Suppressor macrophage treated with lipopolysaccharide for 4 hours (primary cell): ENCODE data around the gene CPXM1.

Experiments used
- DNase-seq: peaks from one replicate; pipeline ENCODE4 v3.0.0-alpha.2; 2020

CPXM1 gene

DNA sequence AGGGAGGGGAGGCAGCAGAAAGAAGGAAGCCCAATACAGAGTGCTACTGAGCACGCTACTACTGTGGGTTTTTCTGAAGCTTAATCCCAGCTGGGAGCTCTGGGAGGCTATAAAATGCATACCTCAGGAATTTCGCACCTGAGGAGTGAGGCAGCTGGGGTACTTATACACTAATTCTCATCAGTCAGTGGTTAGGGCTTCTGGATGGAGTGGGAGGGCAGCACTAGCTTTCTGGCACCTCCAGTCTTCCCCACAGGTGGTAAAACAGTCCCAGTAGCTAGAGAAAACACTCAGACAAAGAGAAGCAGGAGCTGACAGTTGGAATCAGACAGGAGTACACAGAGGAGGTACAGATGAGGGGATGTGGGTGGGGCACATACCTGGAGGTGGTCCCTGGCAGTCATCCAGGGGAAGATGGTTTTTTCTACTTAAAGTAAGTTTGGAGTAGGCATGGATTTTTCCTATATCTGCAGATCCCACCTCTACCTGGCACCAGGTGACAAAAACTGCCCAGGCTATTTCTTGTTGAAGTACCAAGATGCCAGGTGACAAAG is 37.8 kb downstream of the CPXM1 start:
- no peak for DNase-seq

GRCh38 chr20:2761885-2762284 is 38.5 kb downstream of the CPXM1 start:
- DNase-seq: no peak

DNA sequence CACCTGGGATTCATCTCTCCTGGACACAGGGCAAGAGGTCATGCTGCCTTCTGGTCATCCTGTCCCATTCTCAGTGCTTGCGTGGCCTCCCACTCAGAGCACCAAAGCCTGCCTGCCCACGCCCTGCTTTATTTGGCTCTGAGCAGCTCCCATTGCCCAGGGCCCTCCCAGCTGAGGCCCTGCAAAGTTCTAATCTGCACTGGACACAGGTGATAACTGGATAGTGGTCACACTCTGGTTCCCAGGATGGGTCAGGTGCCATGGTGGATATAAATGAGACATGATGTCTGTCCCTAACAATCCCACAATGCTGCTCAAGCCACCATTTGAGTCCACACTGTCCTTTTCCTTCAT is 39.5 kb downstream of the CPXM1 start:
- DNase-seq: no peak

- DNase-seq: no peak
These were observed 40.0 kb downstream of the CPXM1 start for GRCh38 chr20:2760297-2760951.

DNA sequence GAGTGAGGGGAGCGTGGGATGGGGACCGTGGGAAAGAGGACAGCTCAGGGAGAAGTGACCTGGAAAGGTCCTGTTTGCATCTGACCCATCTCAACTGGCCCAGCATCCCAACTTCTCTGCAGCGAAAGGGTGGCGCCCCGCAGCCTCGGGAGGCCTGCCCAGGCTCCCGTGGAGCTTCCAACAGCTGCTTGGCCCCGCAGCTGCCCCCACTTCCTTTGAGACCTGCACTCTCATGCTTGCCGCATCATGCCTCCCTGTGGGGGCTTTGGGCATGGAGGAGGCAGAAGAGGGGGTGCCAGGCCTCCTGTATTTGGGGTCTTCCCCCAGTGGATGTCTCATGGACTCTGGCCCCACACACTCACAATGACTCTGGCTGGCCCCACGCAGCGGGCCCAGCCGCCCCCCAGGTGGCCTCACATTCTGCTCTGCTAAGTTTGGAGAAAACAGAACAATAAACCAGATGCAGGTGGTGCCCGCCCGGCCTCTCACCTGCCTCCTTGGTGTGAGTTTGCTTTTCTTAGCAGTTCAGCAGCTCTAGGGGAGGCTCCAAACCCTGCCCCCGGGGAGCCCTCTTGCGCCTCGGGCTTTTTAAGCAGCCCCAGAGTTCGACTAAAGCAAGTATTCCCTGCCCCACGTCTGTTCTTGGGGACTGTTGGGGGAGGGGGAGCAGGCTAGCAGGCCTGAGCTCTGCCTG is 40.7 kb downstream of the CPXM1 start:
- DNase-seq: no peak

DNA sequence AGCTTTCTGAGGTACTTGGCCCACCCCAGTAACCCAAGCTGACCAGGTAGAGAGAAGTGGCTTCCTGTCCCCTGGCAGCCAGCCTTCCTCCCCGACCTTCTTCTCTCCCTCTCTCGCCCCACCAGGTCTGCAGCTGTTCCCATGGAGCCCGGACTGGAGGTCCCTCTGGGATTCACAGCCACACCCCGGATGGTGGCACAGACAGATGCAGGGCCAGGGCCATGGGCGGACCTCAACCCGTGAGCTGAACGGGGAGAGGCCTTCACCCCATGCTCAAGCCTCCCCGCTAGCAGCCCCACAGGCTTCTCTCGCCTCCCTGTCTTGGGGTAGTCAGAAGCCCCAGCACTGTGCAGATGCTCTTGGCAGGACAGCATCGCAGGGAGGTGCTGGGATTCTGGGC is 41.3 kb downstream of the CPXM1 start:
- no peak for DNase-seq

GRCh38 chr20:2757969-2758368 is 42.5 kb downstream of the CPXM1 start:
- DNase-seq: no peak

- no peak for DNase-seq
These were observed 43.4 kb downstream of the CPXM1 start for GRCh38 chr20:2757001-2757400.

- DNase-seq: peak; percentile 48
These were observed 44.3 kb downstream of the CPXM1 start for GRCh38 chr20:2756056-2756611.

- no peak for DNase-seq
These were observed 44.9 kb downstream of the CPXM1 start for GRCh38 chr20:2755451-2756055.

- no peak for DNase-seq
These were observed 46.0 kb downstream of the CPXM1 start for GRCh38 chr20:2754424-2754823.

DNA sequence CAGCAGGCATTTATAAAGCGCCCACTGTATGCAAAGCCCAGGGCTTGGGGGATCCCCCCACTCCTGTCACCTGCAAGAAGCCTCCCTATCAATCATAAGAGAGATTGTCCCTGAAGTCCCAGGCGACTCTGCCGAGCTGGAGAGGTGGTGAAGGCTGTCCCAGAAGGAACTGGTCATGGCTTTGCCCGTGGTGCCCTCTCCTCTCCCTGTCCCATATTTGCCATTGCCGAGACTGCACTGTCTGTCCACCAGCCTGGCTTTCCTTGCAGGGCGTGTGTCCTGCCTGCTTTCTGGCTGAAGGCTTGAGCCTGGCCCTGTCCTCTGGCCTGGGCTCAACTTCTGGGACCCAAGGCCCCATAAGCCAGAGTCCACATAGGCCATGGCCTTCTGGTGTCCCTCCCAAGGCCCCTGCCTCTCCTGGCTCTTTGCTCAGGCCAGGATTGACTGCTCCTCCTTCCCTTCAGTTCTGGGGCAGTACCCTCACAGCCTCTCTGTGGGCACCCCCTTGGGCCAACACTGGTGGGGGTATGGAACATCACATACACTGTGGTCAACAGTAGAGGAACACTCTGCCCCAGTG is 46.9 kb downstream of the CPXM1 start:
- no peak for DNase-seq

GRCh38 chr20:2752567-2753460 is 47.6 kb downstream of the CPXM1 start:
- peak; percentile 64 for DNase-seq

- peak; percentile 37 for DNase-seq
These were observed 48.4 kb downstream of the CPXM1 start for GRCh38 chr20:2751878-2752566.

- peak; percentile 29 for DNase-seq
These were observed 49.0 kb downstream of the CPXM1 start for GRCh38 chr20:2751347-2751877.

GRCh38 chr20:2750491-2751251 is 49.8 kb downstream of the CPXM1 start:
- DNase-seq: peak; percentile 86

DNA sequence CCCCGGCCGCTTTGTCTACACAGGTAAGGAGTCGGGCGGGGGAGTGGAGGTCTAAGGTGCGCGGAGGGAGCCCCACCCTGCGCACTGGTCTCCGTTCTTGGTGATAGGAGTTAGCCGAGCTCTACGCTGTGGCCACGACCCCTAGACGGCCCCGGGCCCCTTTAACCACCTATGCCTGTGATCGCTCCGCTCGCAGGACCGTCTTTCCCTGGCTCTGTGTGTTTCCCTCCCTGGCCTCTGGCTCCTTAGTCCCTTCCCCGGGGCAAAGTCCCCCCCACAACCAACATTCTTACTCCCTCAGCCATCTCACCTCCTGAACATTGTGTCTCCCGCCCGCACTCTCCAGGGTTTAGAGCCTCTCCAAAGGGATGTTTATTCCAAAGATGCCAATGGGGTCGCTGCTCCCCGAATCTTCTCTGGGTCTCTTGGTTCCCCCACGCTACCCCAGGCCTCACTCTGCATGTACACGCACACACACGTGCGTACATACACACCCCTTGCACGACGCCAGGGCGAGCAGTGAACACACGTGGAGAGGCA is 50.4 kb downstream of the CPXM1 start:
- DNase-seq: no peak

DNA sequence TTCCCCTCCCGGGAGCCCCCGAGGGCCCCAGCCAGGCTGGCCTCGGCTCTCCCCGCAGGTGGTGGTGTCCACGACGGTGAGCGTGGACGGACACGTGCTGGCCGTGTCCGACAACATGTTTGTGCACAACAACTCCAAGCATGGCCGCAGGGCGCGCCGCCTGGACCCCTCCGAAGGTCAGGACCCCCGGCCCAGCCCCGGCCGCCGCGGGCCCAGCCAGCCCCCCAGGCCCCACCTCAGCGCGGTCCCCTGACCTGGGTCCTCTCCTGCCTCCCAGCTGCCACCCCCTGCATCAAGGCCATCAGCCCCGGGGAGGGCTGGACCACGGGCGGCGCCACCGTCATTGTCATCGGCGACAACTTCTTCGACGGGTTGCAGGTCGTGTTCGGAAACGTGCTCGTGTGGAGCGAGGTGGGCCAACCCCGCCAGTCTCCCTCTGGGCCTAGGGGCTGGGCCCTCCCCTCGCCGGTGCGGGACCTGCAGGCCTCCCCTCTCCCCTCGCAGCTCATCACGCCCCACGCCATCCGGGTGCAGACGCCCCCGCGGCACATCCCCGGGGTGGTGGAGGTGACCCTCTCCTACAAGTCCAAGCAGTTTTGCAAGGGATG is 51.0 kb downstream of the CPXM1 start:
- DNase-seq: no peak

DNA sequence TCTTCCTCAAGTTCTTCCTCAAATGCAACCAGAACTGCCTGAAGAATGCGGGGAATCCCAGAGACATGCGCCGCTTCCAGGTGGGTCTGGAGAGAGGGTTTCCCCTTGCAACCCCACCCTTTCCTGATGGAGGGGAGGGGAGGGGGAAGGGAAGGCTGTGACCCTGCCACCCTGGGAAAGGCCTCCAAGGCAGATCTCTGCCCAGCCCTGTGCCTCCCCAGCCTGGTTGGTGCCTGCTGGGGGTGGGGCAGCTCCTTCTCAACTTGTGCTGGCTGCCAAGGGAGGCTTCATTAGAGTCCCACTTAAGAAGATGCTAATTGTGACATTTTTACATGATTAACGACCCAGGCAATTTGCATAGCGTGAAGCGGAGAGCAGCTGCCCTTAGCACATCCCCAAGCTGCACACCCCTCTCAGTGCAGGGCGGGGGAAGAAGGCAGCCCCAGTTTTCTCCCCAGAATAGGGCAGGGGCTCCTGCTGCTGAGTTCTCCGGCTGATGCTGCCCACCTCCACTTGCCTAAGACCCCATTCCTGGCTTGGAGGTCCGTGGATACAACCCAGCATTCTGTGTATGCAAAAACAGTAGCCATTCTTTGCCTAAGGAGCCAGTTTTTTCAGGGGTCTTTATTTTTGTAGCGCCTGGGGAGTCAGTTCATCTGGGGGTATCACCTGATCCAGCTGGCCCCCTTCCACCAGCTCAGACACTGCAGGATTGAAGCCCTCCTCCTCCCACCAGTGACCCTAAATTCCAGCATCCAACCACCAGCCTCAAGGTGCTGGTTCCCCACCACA is 51.7 kb downstream of the CPXM1 start:
- DNase-seq: no peak
